Osteocyte (in vitro differentiated cells): Measurements from ENCODE around the gene LRIT3. TPM values are rescaled to one million over a fixed set of nuclear protein-coding genes. Genes with fewer than 3 reads are reported as not detected.

Experiments
- DNase-seq: peaks from one replicate; pipeline ENCODE4 v3.0.0; 2021; ENCODE audit warnings: mixed read lengths; ENCODE audit not compliant: unreplicated experiment; ENCODE audit errors: extremely low spot score
- H3K27ac Mint-ChIP-seq: one replicate; pipeline ENCODE4 v1.8.0; 2021; ENCODE audit warnings: mild to moderate bottlenecking, mixed read lengths; ENCODE audit not compliant: unreplicated experiment
- H3K27me3 Mint-ChIP-seq: one replicate; pipeline ENCODE4 v1.8.0; 2021; ENCODE audit warnings: mixed read lengths; ENCODE audit not compliant: unreplicated experiment
- H3K36me3 Mint-ChIP-seq: one replicate; pipeline ENCODE4 v1.8.0; 2021; ENCODE audit warnings: mixed read lengths; ENCODE audit not compliant: unreplicated experiment
- H3K4me1 Mint-ChIP-seq: one replicate; pipeline ENCODE4 v1.8.0; 2021; ENCODE audit warnings: mixed read lengths; ENCODE audit not compliant: unreplicated experiment
- H3K4me3 Mint-ChIP-seq: one replicate; pipeline ENCODE4 v1.8.0; 2021; ENCODE audit warnings: mild to moderate bottlenecking, moderate library complexity, mixed read lengths; ENCODE audit not compliant: unreplicated experiment
- H3K9me3 Mint-ChIP-seq: one replicate; pipeline ENCODE4 v1.8.0; 2021; ENCODE audit warnings: mixed read lengths; ENCODE audit not compliant: unreplicated experiment
- CTCF ChIP-seq: fragments of 200-600 bp; sonication (generic); IDR thresholded peaks from 2 replicates; pipeline ENCODE4 v1.5.0; 2021; ENCODE audit warnings: antibody characterized with exemption, mild to moderate bottlenecking, moderate library complexity
- total RNA-seq: library from RNA; stranded (reverse); gene quantifications from 2 replicates; pipeline ENCODE4 v1.2.1, GENCODE V29; 2021

The LRIT3 gene
- total RNA-seq, 1 donor from 2014 or later = 0.08 TPM

GRCh38 chr4:109821185-109821584, 26.7 kb upstream of the LRIT3 start:
- no peak for DNase-seq
- no peak for TF ChIP-seq CTCF
- H3K27me3 Mint-ChIP-seq = no peaks in the 10 kb centered on the region
- no peak overlapping the region for H3K27ac Mint-ChIP-seq
- H3K9me3 Mint-ChIP-seq = no peaks in the 10 kb centered on the region
- H3K36me3 Mint-ChIP-seq = peaks cover 22% of the 10 kb centered on the region
- H3K4me3 Mint-ChIP-seq = no peak overlapping the region
- H3K4me1 Mint-ChIP-seq = peaks cover 15% of the 10 kb centered on the region

DNA sequence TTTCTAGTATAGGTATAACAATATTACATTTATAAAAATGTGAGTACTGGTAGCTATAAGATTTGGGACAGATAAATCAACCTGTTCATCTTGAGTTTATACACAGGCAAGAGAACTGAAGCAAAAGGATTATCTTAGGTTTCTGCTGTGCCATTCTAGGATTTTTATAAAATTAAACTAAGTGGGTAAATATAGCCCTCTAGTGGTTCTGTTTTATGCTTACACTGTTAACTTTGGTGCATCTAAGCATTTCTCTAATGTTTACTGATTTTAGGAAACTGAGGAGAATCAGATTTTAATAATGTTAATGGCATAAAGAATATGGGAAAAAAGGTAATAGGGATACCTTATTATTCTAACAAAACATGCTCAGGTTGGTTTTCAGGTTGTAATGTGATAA, 21.2 kb upstream of the LRIT3 start:
- no peaks in the 10 kb centered on the region for H3K27me3 Mint-ChIP-seq
- DNase-seq = no peak
- H3K4me1 Mint-ChIP-seq = no peaks in the 10 kb centered on the region
- peaks cover 20% of the 10 kb centered on the region for H3K36me3 Mint-ChIP-seq
- H3K9me3 Mint-ChIP-seq = no peaks in the 10 kb centered on the region
- peak; percentile 67 for TF ChIP-seq CTCF
- no peak overlapping the region for H3K4me3 Mint-ChIP-seq
- H3K27ac Mint-ChIP-seq = no peak overlapping the region

GRCh38 chr4:109827672-109828071, 20.2 kb upstream of the LRIT3 start, which contains the start of gene RRH:
RRH (plus strand) TSS chr4:109827972; CDS start chr4:109828028, 56 bp downstream.
- Mint-ChIP-seq H3K4me1 (no peaks in the 10 kb centered on the region), H3K4me3 (no peak within 1 kb of the TSS), H3K27me3 (no peaks in the 10 kb centered on the region), H3K27ac (no peak within 1 kb of the TSS), H3K36me3 (peaks cover 20% of the 10 kb centered on the region), H3K9me3 (no peaks in the 10 kb centered on the region)
- no peak for TF ChIP-seq CTCF
- DNase-seq = no peak

DNA sequence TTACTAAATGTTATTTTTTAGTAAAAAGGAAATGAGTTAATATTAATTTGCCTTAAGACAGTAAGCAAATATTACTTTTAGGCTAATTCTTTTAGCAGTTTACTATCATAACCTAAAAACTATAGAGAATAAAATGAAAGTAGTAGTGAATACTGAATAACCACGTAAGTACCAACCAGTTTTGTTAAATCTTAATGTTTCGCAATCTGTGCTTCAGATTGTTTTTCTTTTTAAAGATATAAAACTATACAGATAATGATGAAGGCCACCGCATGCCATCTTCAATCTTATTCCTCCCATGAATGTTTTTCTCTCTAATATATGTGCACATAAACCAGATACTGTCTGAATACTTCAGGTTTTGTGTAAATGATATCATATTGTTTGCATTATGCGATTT, 14.2 kb upstream of the LRIT3 start:
- H3K27ac Mint-ChIP-seq = no peak overlapping the region
- no peak overlapping the region for H3K4me3 Mint-ChIP-seq
- TF ChIP-seq CTCF = no peak
- no peaks in the 10 kb centered on the region for H3K9me3 Mint-ChIP-seq
- H3K27me3 Mint-ChIP-seq = no peaks in the 10 kb centered on the region
- DNase-seq = no peak
- H3K4me1 Mint-ChIP-seq = no peaks in the 10 kb centered on the region
- H3K36me3 Mint-ChIP-seq = peaks cover 2% of the 10 kb centered on the region

- Mint-ChIP-seq H3K4me3 (no peak overlapping the region), H3K36me3 (no peaks in the 10 kb centered on the region), H3K27ac (no peak overlapping the region), H3K27me3 (peaks cover 4% of the 10 kb centered on the region), H3K4me1 (no peaks in the 10 kb centered on the region), H3K9me3 (no peaks in the 10 kb centered on the region)
- TF ChIP-seq CTCF = no peak
- DNase-seq = no peak
Measured at GRCh38 chr4:109836985-109837384, 10.9 kb upstream of the LRIT3 start.
